ENCODE data around the gene POLR1F. TPM values are rescaled to one million over a fixed set of nuclear protein-coding genes. Genes with fewer than 3 reads are reported as not detected.

POLR1F gene
- total RNA-seq, 1 donor from 2014 or later: 21.7 TPM

- no peak overlapping the region for H3K4me2 ChIP-seq (ENCODE audit: low read length)
- no peaks in the 10 kb centered on the region for H4K20me1 ChIP-seq (ENCODE audit: insufficient read depth, low read length)
- no peak overlapping the region for H3K27ac Mint-ChIP-seq (ENCODE audit: unreplicated experiment)
- no peak overlapping the region for H3K9ac ChIP-seq (ENCODE audit: low read length)
- H3K9me3 Mint-ChIP-seq (ENCODE audit: unreplicated experiment): no peaks in the 10 kb centered on the region
- DNase-seq (ENCODE audit: low read depth) (no peak), FAIRE-seq (no peak)
- H3K4me3 ChIP-seq (ENCODE audit: insufficient read depth, low read depth, low read length): no peak overlapping the region
- no peaks in the 10 kb centered on the region for H3K4me1 ChIP-seq (ENCODE audit: insufficient read depth, low read length)
- no peaks in the 10 kb centered on the region for H3K27me3 Mint-ChIP-seq (ENCODE audit: low read depth, unreplicated experiment)
- no peaks in the 10 kb centered on the region for H3K9me3 ChIP-seq (ENCODE audit: insufficient read depth, low read depth, low read length)
- H3K36me3 Mint-ChIP-seq (ENCODE audit: low read depth, unreplicated experiment): peaks cover 5% of the 10 kb centered on the region
- peaks cover 7% of the 10 kb centered on the region for H3K36me3 ChIP-seq (ENCODE audit: insufficient read depth, low read length)
- H3K4me3 Mint-ChIP-seq (ENCODE audit: unreplicated experiment): no peak overlapping the region
- H3K27ac ChIP-seq (ENCODE audit: low read depth, low read length): no peak overlapping the region
- H2AFZ ChIP-seq (ENCODE audit: low read depth, low read length): no peak overlapping the region
- H3K79me2 ChIP-seq (ENCODE audit: insufficient read depth, low read length): peaks cover 28% of the 10 kb centered on the region
- TF ChIP-seq CTCF (IDR thresholded peaks at IDR 0.05; ENCODE audit: insufficient read depth, low read depth, low read length): no peak
- TF ChIP-seq EZH2 (IDR thresholded peaks at IDR 0.05; ENCODE audit: insufficient read depth, low read length): no peak
- no peaks in the 10 kb centered on the region for H3K27me3 ChIP-seq (ENCODE audit: insufficient read depth, low read length)
- peaks cover 2% of the 10 kb centered on the region for H3K4me1 Mint-ChIP-seq (ENCODE audit: low read depth, unreplicated experiment)
These were observed 7.9 kb downstream of the POLR1F start for GRCh38 chr7:19700936-19701335.

DNA sequence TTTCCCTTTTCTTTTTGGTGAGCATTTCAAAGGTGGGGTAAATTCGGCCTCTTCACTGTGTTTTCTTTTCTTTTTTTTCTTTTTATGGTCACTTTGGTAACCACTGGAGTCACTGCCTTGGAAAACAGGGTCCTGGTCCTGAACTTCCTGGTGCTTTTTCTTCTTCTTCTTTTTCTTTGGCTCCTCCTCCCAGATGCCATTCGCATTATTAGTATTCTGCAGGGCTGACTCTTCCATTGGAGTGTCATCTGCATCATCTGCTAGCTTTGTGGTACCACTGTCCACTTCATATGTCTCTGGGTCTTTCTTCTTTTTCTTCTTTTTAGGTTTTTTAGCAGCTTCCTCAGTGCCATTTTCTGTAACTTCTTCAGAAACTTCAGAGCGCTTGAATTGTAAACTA, 10.5 kb downstream of the POLR1F start:
- Histone ChIP-seq H3K9ac (ENCODE audit: low read length) (no peak overlapping the region), H2AFZ (ENCODE audit: low read depth, low read length) (no peak overlapping the region), H3K27ac (ENCODE audit: low read depth, low read length) (no peak overlapping the region), H3K4me3 (ENCODE audit: insufficient read depth, low read depth, low read length) (no peak overlapping the region), H3K4me1 (ENCODE audit: insufficient read depth, low read length) (no peaks in the 10 kb centered on the region), H3K9me3 (ENCODE audit: insufficient read depth, low read depth, low read length) (no peaks in the 10 kb centered on the region), H3K36me3 (ENCODE audit: insufficient read depth, low read length) (peaks cover 7% of the 10 kb centered on the region), H3K27me3 (ENCODE audit: insufficient read depth, low read length) (no peaks in the 10 kb centered on the region), H3K79me2 (ENCODE audit: insufficient read depth, low read length) (peaks cover 4% of the 10 kb centered on the region), H3K4me2 (ENCODE audit: low read length) (no peak overlapping the region), H4K20me1 (ENCODE audit: insufficient read depth, low read length) (no peaks in the 10 kb centered on the region)
- H3K9me3 Mint-ChIP-seq (ENCODE audit: unreplicated experiment): no peaks in the 10 kb centered on the region
- H3K4me3 Mint-ChIP-seq (ENCODE audit: unreplicated experiment): no peak overlapping the region
- no peak for FAIRE-seq
- TF ChIP-seq CTCF (IDR thresholded peaks at IDR 0.05; ENCODE audit: insufficient read depth, low read depth, low read length): no peak
- H3K4me1 Mint-ChIP-seq (ENCODE audit: low read depth, unreplicated experiment): peaks cover 2% of the 10 kb centered on the region
- H3K27ac Mint-ChIP-seq (ENCODE audit: unreplicated experiment): no peak overlapping the region
- H3K27me3 Mint-ChIP-seq (ENCODE audit: low read depth, unreplicated experiment): no peaks in the 10 kb centered on the region
- no peak for DNase-seq (ENCODE audit: low read depth)
- H3K36me3 Mint-ChIP-seq (ENCODE audit: low read depth, unreplicated experiment): peaks cover 5% of the 10 kb centered on the region

- no peaks in the 10 kb centered on the region for H4K20me1 ChIP-seq (ENCODE audit: insufficient read depth, low read length)
- H3K4me1 Mint-ChIP-seq (ENCODE audit: low read depth, unreplicated experiment): peaks cover 2% of the 10 kb centered on the region
- H3K9me3 ChIP-seq (ENCODE audit: insufficient read depth, low read depth, low read length): no peaks in the 10 kb centered on the region
- no peaks in the 10 kb centered on the region for H3K27me3 ChIP-seq (ENCODE audit: insufficient read depth, low read length)
- TF ChIP-seq CTCF (IDR thresholded peaks at IDR 0.05; ENCODE audit: insufficient read depth, low read depth, low read length) (no peak), EZH2 (IDR thresholded peaks at IDR 0.05; ENCODE audit: insufficient read depth, low read length) (no peak)
- H3K4me3 Mint-ChIP-seq (ENCODE audit: unreplicated experiment): no peak overlapping the region
- no peaks in the 10 kb centered on the region for H3K9me3 Mint-ChIP-seq (ENCODE audit: unreplicated experiment)
- H3K27me3 Mint-ChIP-seq (ENCODE audit: low read depth, unreplicated experiment): no peaks in the 10 kb centered on the region
- no peak overlapping the region for H3K27ac Mint-ChIP-seq (ENCODE audit: unreplicated experiment)
- DNase-seq (ENCODE audit: low read depth) (no peak), FAIRE-seq (no peak)
- no peaks in the 10 kb centered on the region for H3K4me1 ChIP-seq (ENCODE audit: insufficient read depth, low read length)
- H2AFZ ChIP-seq (ENCODE audit: low read depth, low read length): no peak overlapping the region
- H3K36me3 ChIP-seq (ENCODE audit: insufficient read depth, low read length): peaks cover 7% of the 10 kb centered on the region
- peaks cover 5% of the 10 kb centered on the region for H3K36me3 Mint-ChIP-seq (ENCODE audit: low read depth, unreplicated experiment)
- no peaks in the 10 kb centered on the region for H3K79me2 ChIP-seq (ENCODE audit: insufficient read depth, low read length)
- H3K9ac ChIP-seq (ENCODE audit: low read length): no peak overlapping the region
- H3K4me2 ChIP-seq (ENCODE audit: low read length): no peak overlapping the region
- H3K4me3 ChIP-seq (ENCODE audit: insufficient read depth, low read depth, low read length): no peak overlapping the region
- no peak overlapping the region for H3K27ac ChIP-seq (ENCODE audit: low read depth, low read length)
These were observed 11.9 kb downstream of the POLR1F start for GRCh38 chr7:19696926-19697325.

Data from astrocyte (in vitro differentiated cells and primary cell).